ENCODE results near the gene DCTD. TPM values are rescaled to one million over a fixed set of nuclear protein-coding genes. Genes with fewer than 3 reads are reported as not detected.

Gene DCTD
- total and polyA plus RNA-seq, 10 of the 15 experiments (the other 5 are each of a cell fraction or from before 2014, with no cell fraction given) = 37.8 to 137 (median 92.1) TPM

DNA sequence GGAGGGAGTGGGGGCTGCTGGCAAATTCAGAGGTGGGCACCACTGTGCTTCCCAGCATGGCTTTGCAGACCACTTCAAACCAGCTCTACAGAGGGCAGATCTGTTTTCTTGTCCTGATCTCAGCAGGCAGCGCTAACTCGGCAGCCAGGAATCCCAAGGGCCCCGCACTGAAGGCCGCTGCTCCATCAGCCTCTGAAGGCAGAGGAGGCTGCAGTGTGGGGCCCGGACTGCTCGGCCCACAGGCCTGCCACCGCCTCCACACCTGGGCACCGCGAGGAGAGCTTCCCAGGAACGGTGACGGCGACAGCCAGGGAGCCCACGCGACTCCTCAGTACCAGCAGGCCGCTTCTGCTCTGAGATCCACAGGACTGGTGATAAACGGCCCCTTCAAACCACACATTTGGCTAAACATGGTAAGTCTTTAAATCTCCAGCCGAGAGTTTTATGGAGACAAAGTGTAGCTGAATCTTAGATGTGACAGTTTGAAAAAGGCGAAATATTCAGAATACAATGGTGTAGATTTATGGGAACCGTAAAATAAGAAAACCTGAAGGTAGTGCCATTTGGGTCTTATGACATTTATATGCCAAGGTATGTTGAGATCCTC is 23.6 kb downstream of the DCTD start:
- no peaks in the 10 kb centered on the region for H3K4me1 ChIP-seq (ENCODE audit: control insufficient read depth, insufficient read depth, low read length)
- H3K4me3 ChIP-seq = no peak overlapping the region
- ATAC-seq = no peak
- H3K4me2 ChIP-seq (ENCODE audit: control insufficient read depth, insufficient read depth) = no peak overlapping the region
- H3K27me3 ChIP-seq (replicated peaks in 1 of 2; ENCODE audit: control insufficient read depth in 2 of 2, insufficient read depth in 2 of 2, low read length in 1 of 2) = no peaks in the 10 kb centered on the region
- H3K36me3 ChIP-seq (ENCODE audit: control insufficient read depth in 2 of 2, insufficient read depth in 2 of 2, low read length in 1 of 2) = peaks cover 35 to 39% of the 10 kb centered on the region in 2 experiments
- ChIA-PET SMC1A (ENCODE audit: uncharacterized antibody, unreplicated experiment) (no interaction called here), CTCF (interaction anchor here (1.0 to 5.4 kb wide), 3 partner anchors 18 to 32 kb away, joined by 3 to 26 read pairs (median 3); no protein-coding TSS in a partner anchor), POLR2A (no interaction called here), RAD21 (ENCODE audit: unreplicated experiment) (no interaction called here)
- H3K27ac ChIP-seq (ENCODE audit: control insufficient read depth, insufficient read depth) = no peak overlapping the region
- 96% methylated on average over 19 of the region's 19 CpGs for WGBS (ENCODE audit: insufficient coverage, insufficient replicate concordance, low lambda C conversion rate, missing lambda C conversion rate)
- BruUV-seq (replicated peaks) = no TSS peak
- no peak for DNase-seq (ENCODE audit: low read depth, low spot score)
- intact Hi-C loops (cut with micrococcal nuclease; ENCODE audit: unreplicated experiment) = no loop called here
- H4K20me1 ChIP-seq (ENCODE audit: control insufficient read depth, insufficient read depth) = no peaks in the 10 kb centered on the region
- in situ Hi-C loops (cut with MboI) = no loop called here
- H3K9ac ChIP-seq (ENCODE audit: control insufficient read depth, insufficient read depth, low read length) = no peak overlapping the region
- no peak overlapping the region for H2AFZ ChIP-seq (ENCODE audit: control insufficient read depth, low read depth, low read length)
- FAIRE-seq = no peak
- no peaks in the 10 kb centered on the region for H3K79me2 ChIP-seq (ENCODE audit: control insufficient read depth, insufficient read depth, low read length)
- H3K9me3 ChIP-seq (replicated peaks; ENCODE audit: control insufficient read depth, insufficient read depth, low read length) = no peaks in the 10 kb centered on the region
- no peak for TF ChIP-seq TCF3 (IDR thresholded peaks at IDR 0.05; ENCODE audit: borderline replicate concordance, insufficient read depth, low read depth, low read length)
- TF ChIP-seq TBL1XR1 (IDR thresholded peaks at IDR 0.05; ENCODE audit: low read depth, low read length) = no peak
- TF ChIP-seq PAX8 (IDR thresholded peaks at IDR 0.05) = no peak
- no peak for TF ChIP-seq CHD1 (IDR thresholded peaks at IDR 0.05; ENCODE audit: low read depth, low read length)
- TF ChIP-seq ESRRA (IDR thresholded peaks at IDR 0.05; ENCODE audit: low read length) = no peak
- TF ChIP-seq MYC (IDR thresholded peaks at IDR 0.05; ENCODE audit: insufficient read depth, insufficient read length, insufficient replicate concordance, low read length, severe bottlenecking) = no peak
- TF ChIP-seq BCL3 (IDR thresholded peaks at IDR 0.05; ENCODE audit: borderline replicate concordance, insufficient read depth, low read depth, low read length, poor library complexity, severe bottlenecking) = no peak
- no peak for TF ChIP-seq ZBTB40 (IDR thresholded peaks at IDR 0.05; ENCODE audit: borderline replicate concordance)
- TF ChIP-seq KDM1A (IDR thresholded peaks at IDR 0.05; ENCODE audit: borderline replicate concordance) = no peak
- TF ChIP-seq POLR2AphosphoS5 (IDR thresholded peaks at IDR 0.05; ENCODE audit: low read length) = no peak
- no peak for TF ChIP-seq NFXL1 (IDR thresholded peaks at IDR 0.05; ENCODE audit: borderline replicate concordance)
- TF ChIP-seq, protein P1, sequence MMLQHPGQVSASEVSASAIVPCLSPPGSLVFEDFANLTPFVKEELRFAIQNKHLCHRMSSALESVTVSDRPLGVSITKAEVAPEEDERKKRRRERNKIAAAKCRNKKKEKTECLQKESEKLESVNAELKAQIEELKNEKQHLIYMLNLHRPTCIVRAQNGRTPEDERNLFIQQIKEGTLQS (IDR thresholded peaks at IDR 0.05; ENCODE audit: borderline replicate concordance, extremely low read depth, low read depth, low read length) = no peak
- TF ChIP-seq GABPA (IDR thresholded peaks at IDR 0.05; ENCODE audit: low read depth) = no peak
- TF ChIP-seq RUNX3 (IDR thresholded peaks at IDR 0.05; ENCODE audit: low read length) = no peak
- TF ChIP-seq HDAC2 (IDR thresholded peaks at IDR 0.05) = no peak
- no peak for TF ChIP-seq NFYA (IDR thresholded peaks at IDR 0.05; ENCODE audit: borderline replicate concordance, low read depth, low read length)
- no peak for TF ChIP-seq MLLT1 (IDR thresholded peaks at IDR 0.05)
